Heart right ventricle (tissue), 16 donors: ENCODE data around the gene CHD9NB. TPM values are rescaled to one million over a fixed set of nuclear protein-coding genes. Genes with fewer than 3 reads are reported as not detected.

Experiments used
- ATAC-seq, 8 donors: fragments of 200-7000 bp; cut with Tn5 transposase; one replicate each; pipeline ENCODE4 v1.9.1; 2020; ENCODE audit warnings: mild to moderate bottlenecking in 8 of 8, moderate library complexity in 8 of 8, moderate number of reproducible peaks in 1 of 8
- DNase-seq, 2 donors: peaks; one replicate each; pipeline ENCODE4 v3.0.0-alpha.2; 2020
- H3K27ac ChIP-seq, 10 donors: fragments of 200-600 bp; sonication (generic) in 2 of 10; one replicate each; pipeline versions ENCODE4 v1.5.0 to v1.8.0; 2020 to 2022; ENCODE audit warnings: mild to moderate bottlenecking in 3 of 10
- H3K27me3 ChIP-seq, 7 donors: fragments of 200-600 bp; one replicate each; pipeline ENCODE4 v1.8.0; 2021 to 2022; ENCODE audit warnings: mild to moderate bottlenecking in 2 of 7
- H3K36me3 ChIP-seq, 9 donors: fragments of 200-600 bp; sonication (generic) in 1 of 9; one replicate each; pipeline versions ENCODE4 v1.5.0 to v1.8.0; 2020 to 2022; ENCODE audit warnings: mild to moderate bottlenecking in 2 of 9
- H3K4me1 ChIP-seq, 9 donors: fragments of 200-600 bp; sonication (generic) in 1 of 9; one replicate each; pipeline versions ENCODE4 v1.5.0 to v1.8.0; 2020 to 2022; ENCODE audit warnings: mild to moderate bottlenecking in 4 of 9
- H3K4me3 ChIP-seq, 10 donors: fragments of 200-600 bp; sonication (generic) in 2 of 10; one replicate each; pipeline versions ENCODE4 v1.5.0 to v1.8.0; 2020 to 2022; ENCODE audit warnings: mild to moderate bottlenecking in 7 of 10, moderate library complexity in 2 of 10
- H3K9me3 ChIP-seq, 11 donors: fragments of 200-600 bp in 10 of 11; sonication (generic) in 2 of 11; one replicate each; pipeline versions ENCODE4 v1.5.0 to v1.8.0; 2013 to 2022; ENCODE audit warnings: mild to moderate bottlenecking in 2 of 11, control low read depth in 1 of 11, moderate library complexity in 1 of 11
- CTCF ChIP-seq, 9 donors: fragments of 200-600 bp; sonication (generic) in 2 of 9; IDR thresholded peaks; one replicate each; pipeline versions ENCODE4 v1.5.0 to v1.8.0; 2021 to 2022; ENCODE audit warnings: antibody characterized with exemption in 9 of 9, mild to moderate bottlenecking in 5 of 9, moderate library complexity in 1 of 9
- WGBS, 2 donors: extraction: QIAGEN DNeasy Blood & Tissue Kit; methylation state at CpG; one replicate each; pipeline ENCODE4 v1.1.7; 2013; ENCODE audit warnings: inconsistent platforms in 1 of 2; 5-methylcytosine and 5-hydroxymethylcytosine counted together
- intact Hi-C, 10 donors: fragments of 100-400 bp; cut with DNase I; formaldehyde crosslinking; loops; one replicate each; pipeline versions ENCODE4 v1.11.1 to v1.14.2; 2022
- polyA plus RNA-seq, 2 donors: library from polyadenylated mRNA; stranded (reverse); fragments of 200-250 nt; gene quantifications; one replicate each; pipeline ENCODE4 v1.2.3, GENCODE V29; 2013
- total RNA-seq, 10 donors: library from RNA; stranded (reverse); fragmentation: NEBNext Ultra II Directional in 3 of 10; extraction: Animal tissue kit (Norgen Biotek cat#: 25700) in 3 of 10; gene quantifications; one replicate each; pipeline versions ENCODE4 v1.2.1 to v1.2.4, GENCODE V29; 2021 to 2023
- donor health status: Arrhythmogenic right ventricular cardiomyopathy.
- donor health status: ischemic (EF 13 %, LVEDD 7.1; RV severe dilation, severe dysfunction).
- donor health status: healthy with polysubstance abuse.
- donor health status: DM: no; HTN: yes; CAD: no.
- donor health status: DM: no; HTN: no; CAD: no.
- donor health status: ischemic (EF 25% LVEDD 6.9; RV normal size, moderate dysfunction).
- donor health status: ischemic (EF 25% LVEDD 5.7; RV mildly dilated, moderate dysfunction).
- donor health status: healthy.
- donor health status: DM: yes; HTN: yes; CAD: no.
- donor health status: Ischemic cardiomyopathy.
- donor health status: ischemic (EF 35%, LVEDD 5.7; RV mildly dilated, moderate dysfunction).
- donor health status: nonischemic (EF 11% LVEDD 7.7; RV severe dilation, severe dysfunction).
- donor health status: DM: yes; HTN: yes; CAD: no.
- donor health status: PGD.
- donor health status: ischemic (EF 29% LVEDD 5.4; RV normal size, mild dysfunction).
- donor health status: nonischemic (EF 23%, LVEDD 6.1; RV moderate dilation, normal function).

The CHD9NB gene
- total and polyA plus RNA-seq, 12 donors: 0.17 to 1.5 (median 0.51) TPM; not detected in 2

GRCh38 chr16:53073022-53073421 lies 20.3 kb upstream of the CHD9NB start:
- intact Hi-C loops: no loop called here
- Histone ChIP-seq H3K9me3 (peaks cover 0 to 7% (median 0%) of the 10 kb centered on the region in 11 donors), H3K27ac (peak overlapping the region in 7 of 10 donors; percentile 43 to 91 (median 74)), H3K4me1 (peaks cover 4 to 63% (median 45%) of the 10 kb centered on the region in 9 donors), H3K27me3 (no peaks in the 10 kb centered on the region), H3K36me3 (peaks cover 0 to 13% (median 0%) of the 10 kb centered on the region in 9 donors), H3K4me3 (no peak overlapping the region)
- 78 to 84% methylated on average over 6 of the region's 6 CpGs for WGBS, 2 donors
- no peak for DNase-seq
- no peak for ATAC-seq
- TF ChIP-seq CTCF (IDR thresholded peaks at IDR 0.05): no peak

- peak; percentile 78 to 97 (median 95) for ATAC-seq
- Histone ChIP-seq H3K9me3 (peaks cover 0 to 7% (median 0%) of the 10 kb centered on the region in 11 donors), H3K36me3 (peaks cover 0 to 19% (median 0%) of the 10 kb centered on the region in 9 donors), H3K4me1 (peaks cover 4 to 66% (median 48%) of the 10 kb centered on the region in 9 donors), H3K27me3 (no peaks in the 10 kb centered on the region), H3K27ac (peak overlapping the region; percentile 55 to 91 (median 76)), H3K4me3 (peak overlapping the region in 8 of 10 donors; percentile 2 to 49 (median 28))
- WGBS, 2 donors: 29 to 37% methylated on average over 6 of the region's 6 CpGs
- TF ChIP-seq CTCF (IDR thresholded peaks at IDR 0.05): no peak
- intact Hi-C loops: no loop called here
- DNase-seq: peak; percentile 85 to 93
Measured at GRCh38 chr16:53071748-53072301, 19.1 kb upstream of the CHD9NB start.

- Histone ChIP-seq H3K9me3 (peaks cover 0 to 7% (median 0%) of the 10 kb centered on the region in 11 donors), H3K4me3 (no peak overlapping the region), H3K27me3 (no peaks in the 10 kb centered on the region), H3K36me3 (peaks cover 0 to 19% (median 0%) of the 10 kb centered on the region in 9 donors), H3K4me1 (peaks cover 4 to 86% (median 68%) of the 10 kb centered on the region in 9 donors), H3K27ac (peak overlapping the region in 3 of 10 donors; percentile 33 to 91 (median 62))
- DNase-seq (no peak), ATAC-seq (no peak)
- 83% methylated on average over 2 of the region's 2 CpGs for WGBS, 2 donors
- intact Hi-C loops: no loop called here
- TF ChIP-seq CTCF (IDR thresholded peaks at IDR 0.05): no peak
Measured at GRCh38 chr16:53069772-53070171, 17.1 kb upstream of the CHD9NB start.

DNA sequence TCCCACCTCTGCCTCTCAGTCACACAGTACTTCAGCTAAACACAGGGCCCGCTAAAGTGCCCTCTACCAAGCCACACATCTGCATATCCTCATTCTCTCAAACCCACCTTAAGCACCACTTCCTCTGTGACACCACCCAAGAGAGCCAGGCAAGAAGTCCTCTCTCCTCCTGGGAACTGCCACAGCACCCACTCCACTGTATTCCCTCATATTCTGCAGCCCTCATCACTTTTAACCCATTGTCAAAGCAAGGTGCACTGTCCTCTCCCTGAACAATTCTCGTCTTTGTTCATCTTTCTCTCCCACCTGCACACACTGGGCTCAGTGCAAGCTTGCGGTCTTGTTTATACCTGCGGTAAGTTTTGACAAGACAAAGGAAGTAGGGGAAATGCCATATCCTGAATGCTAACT lies 15.7 kb upstream of the CHD9NB start:
- Histone ChIP-seq H3K27me3 (no peaks in the 10 kb centered on the region), H3K4me1 (peaks cover 7 to 95% (median 78%) of the 10 kb centered on the region in 9 donors), H3K9me3 (no peaks in the 10 kb centered on the region), H3K4me3 (no peak overlapping the region), H3K27ac (peak overlapping the region in 3 of 10 donors; percentile 20 to 91 (median 48)), H3K36me3 (peaks cover 0 to 19% (median 0%) of the 10 kb centered on the region in 9 donors)
- WGBS, 2 donors: 82 to 85% methylated on average over 4 of the region's 4 CpGs
- intact Hi-C loops: no loop called here
- no peak for TF ChIP-seq CTCF (IDR thresholded peaks at IDR 0.05)
- ATAC-seq: no peak
- no peak for DNase-seq
